Measurements from ENCODE around the gene PITPNC1. TPM values are rescaled to one million over a fixed set of nuclear protein-coding genes. Genes with fewer than 3 reads are reported as not detected.

Gene PITPNC1
- total RNA-seq, 1 experiment from 2014 or later = 35.5 TPM

- H3K27me3 ChIP-seq (replicated peaks; ENCODE audit: insufficient read depth, low read depth, low read length, poor library complexity) = no peaks in the 10 kb centered on the region
- no peak overlapping the region for H3K4me3 ChIP-seq (ENCODE audit: low read depth, low read length, poor library complexity, severe bottlenecking)
- intact Hi-C loops (cut with micrococcal nuclease; ENCODE audit: unreplicated experiment) = no loop called here
- ChIA-PET POLR2A (ENCODE audit: low non-redundant PET) (no interaction called here), CTCF (no interaction called here)
- H3K27ac ChIP-seq (ENCODE audit: low read depth, low read length, poor library complexity, severe bottlenecking) = no peak overlapping the region
- no peak for TF ChIP-seq EZH2 (IDR thresholded peaks at IDR 0.05; ENCODE audit: borderline replicate concordance, low read depth, low read length, poor library complexity, severe bottlenecking)
- TF ChIP-seq, protein P1, sequence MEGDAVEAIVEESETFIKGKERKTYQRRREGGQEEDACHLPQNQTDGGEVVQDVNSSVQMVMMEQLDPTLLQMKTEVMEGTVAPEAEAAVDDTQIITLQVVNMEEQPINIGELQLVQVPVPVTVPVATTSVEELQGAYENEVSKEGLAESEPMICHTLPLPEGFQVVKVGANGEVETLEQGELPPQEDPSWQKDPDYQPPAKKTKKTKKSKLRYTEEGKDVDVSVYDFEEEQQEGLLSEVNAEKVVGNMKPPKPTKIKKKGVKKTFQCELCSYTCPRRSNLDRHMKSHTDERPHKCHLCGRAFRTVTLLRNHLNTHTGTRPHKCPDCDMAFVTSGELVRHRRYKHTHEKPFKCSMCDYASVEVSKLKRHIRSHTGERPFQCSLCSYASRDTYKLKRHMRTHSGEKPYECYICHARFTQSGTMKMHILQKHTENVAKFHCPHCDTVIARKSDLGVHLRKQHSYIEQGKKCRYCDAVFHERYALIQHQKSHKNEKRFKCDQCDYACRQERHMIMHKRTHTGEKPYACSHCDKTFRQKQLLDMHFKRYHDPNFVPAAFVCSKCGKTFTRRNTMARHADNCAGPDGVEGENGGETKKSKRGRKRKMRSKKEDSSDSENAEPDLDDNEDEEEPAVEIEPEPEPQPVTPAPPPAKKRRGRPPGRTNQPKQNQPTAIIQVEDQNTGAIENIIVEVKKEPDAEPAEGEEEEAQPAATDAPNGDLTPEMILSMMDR (conservative IDR thresholded peaks at IDR 0.05; ENCODE audit: low read depth, low read length) = no peak
- H3K9me3 ChIP-seq (ENCODE audit: low read depth, low read length, poor library complexity, severe bottlenecking) = no peaks in the 10 kb centered on the region
- DNase-seq (ENCODE audit: low spot score) = no peak
- no peaks in the 10 kb centered on the region for H3K36me3 ChIP-seq (ENCODE audit: insufficient read depth, low read length, poor library complexity, severe bottlenecking)
- no TSS peak for BruUV-seq (replicated peaks)
- no peaks in the 10 kb centered on the region for H3K4me1 ChIP-seq (ENCODE audit: insufficient read depth, low read length, poor library complexity, severe bottlenecking)
Measured at GRCh38 chr17:67594115-67594880, 217.2 kb downstream of the PITPNC1 start.

DNA sequence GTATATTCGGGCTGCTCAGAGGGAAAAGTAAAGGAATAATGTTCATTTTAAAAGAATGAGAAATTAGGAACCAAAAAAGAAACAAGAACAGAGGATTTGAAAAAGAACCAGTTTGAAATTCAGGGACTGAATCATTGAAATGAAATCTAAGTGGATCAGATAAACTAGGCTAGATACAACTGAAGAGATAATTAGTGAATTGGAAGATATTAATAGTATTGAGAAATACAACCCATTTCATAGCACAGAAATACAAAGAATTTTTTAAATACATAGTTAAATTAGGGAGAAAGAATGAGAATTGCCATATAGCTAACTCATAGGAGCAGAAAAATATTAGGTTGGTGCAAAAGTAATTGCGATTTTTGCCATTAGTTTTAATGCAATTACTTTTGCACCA, 223.3 kb downstream of the PITPNC1 start:
- ChIA-PET POLR2A (ENCODE audit: low non-redundant PET) (no interaction called here), CTCF (no interaction called here)
- Histone ChIP-seq H3K4me3 (ENCODE audit: low read depth, low read length, poor library complexity, severe bottlenecking) (no peak overlapping the region), H3K27me3 (replicated peaks; ENCODE audit: insufficient read depth, low read depth, low read length, poor library complexity) (no peaks in the 10 kb centered on the region), H3K27ac (ENCODE audit: low read depth, low read length, poor library complexity, severe bottlenecking) (no peak overlapping the region), H3K4me1 (ENCODE audit: insufficient read depth, low read length, poor library complexity, severe bottlenecking) (no peaks in the 10 kb centered on the region), H3K36me3 (ENCODE audit: insufficient read depth, low read length, poor library complexity, severe bottlenecking) (no peaks in the 10 kb centered on the region), H3K9me3 (ENCODE audit: low read depth, low read length, poor library complexity, severe bottlenecking) (no peaks in the 10 kb centered on the region)
- TF ChIP-seq, protein P1 (conservative IDR thresholded peaks at IDR 0.05; ENCODE audit: low read depth, low read length) = no peak
- TF ChIP-seq EZH2 (IDR thresholded peaks at IDR 0.05; ENCODE audit: borderline replicate concordance, low read depth, low read length, poor library complexity, severe bottlenecking) = no peak
- intact Hi-C loops (cut with micrococcal nuclease; ENCODE audit: unreplicated experiment) = loop anchor here (10.0 kb wide), 1 partner anchor 116 kb away; no protein-coding TSS in a partner anchor
- BruUV-seq (replicated peaks) = no TSS peak
- DNase-seq (ENCODE audit: low spot score) = no peak

GRCh38 chr17:67601897-67602296, 224.8 kb downstream of the PITPNC1 start:
- H3K4me1 ChIP-seq (ENCODE audit: insufficient read depth, low read length, poor library complexity, severe bottlenecking) = peaks cover 14% of the 10 kb centered on the region
- BruUV-seq (replicated peaks) = no TSS peak
- CTCF ChIA-PET = interaction anchor here (1.7 kb wide), 1 partner anchor 224 kb away, joined by 5 read pairs; no protein-coding TSS in a partner anchor
- H3K4me3 ChIP-seq (ENCODE audit: low read depth, low read length, poor library complexity, severe bottlenecking) = no peak overlapping the region
- H3K27ac ChIP-seq (ENCODE audit: low read depth, low read length, poor library complexity, severe bottlenecking) = no peak overlapping the region
- TF ChIP-seq EZH2 (IDR thresholded peaks at IDR 0.05; ENCODE audit: borderline replicate concordance, low read depth, low read length, poor library complexity, severe bottlenecking) = no peak
- TF ChIP-seq, protein P1 (conservative IDR thresholded peaks at IDR 0.05; ENCODE audit: low read depth, low read length) = no peak
- POLR2A ChIA-PET (ENCODE audit: low non-redundant PET) = no interaction called here
- H3K27me3 ChIP-seq (replicated peaks; ENCODE audit: insufficient read depth, low read depth, low read length, poor library complexity) = no peaks in the 10 kb centered on the region
- intact Hi-C loops (cut with micrococcal nuclease; ENCODE audit: unreplicated experiment) = loop anchor here (10.0 kb wide), 1 partner anchor 117 kb away; no protein-coding TSS in a partner anchor
- H3K9me3 ChIP-seq (ENCODE audit: low read depth, low read length, poor library complexity, severe bottlenecking) = no peaks in the 10 kb centered on the region
- H3K36me3 ChIP-seq (ENCODE audit: insufficient read depth, low read length, poor library complexity, severe bottlenecking) = no peaks in the 10 kb centered on the region
- no peak for DNase-seq (ENCODE audit: low spot score)

Measured in A673 (cell line).